ENCODE measurements around the gene IRX2.

Gene IRX2

DNA sequence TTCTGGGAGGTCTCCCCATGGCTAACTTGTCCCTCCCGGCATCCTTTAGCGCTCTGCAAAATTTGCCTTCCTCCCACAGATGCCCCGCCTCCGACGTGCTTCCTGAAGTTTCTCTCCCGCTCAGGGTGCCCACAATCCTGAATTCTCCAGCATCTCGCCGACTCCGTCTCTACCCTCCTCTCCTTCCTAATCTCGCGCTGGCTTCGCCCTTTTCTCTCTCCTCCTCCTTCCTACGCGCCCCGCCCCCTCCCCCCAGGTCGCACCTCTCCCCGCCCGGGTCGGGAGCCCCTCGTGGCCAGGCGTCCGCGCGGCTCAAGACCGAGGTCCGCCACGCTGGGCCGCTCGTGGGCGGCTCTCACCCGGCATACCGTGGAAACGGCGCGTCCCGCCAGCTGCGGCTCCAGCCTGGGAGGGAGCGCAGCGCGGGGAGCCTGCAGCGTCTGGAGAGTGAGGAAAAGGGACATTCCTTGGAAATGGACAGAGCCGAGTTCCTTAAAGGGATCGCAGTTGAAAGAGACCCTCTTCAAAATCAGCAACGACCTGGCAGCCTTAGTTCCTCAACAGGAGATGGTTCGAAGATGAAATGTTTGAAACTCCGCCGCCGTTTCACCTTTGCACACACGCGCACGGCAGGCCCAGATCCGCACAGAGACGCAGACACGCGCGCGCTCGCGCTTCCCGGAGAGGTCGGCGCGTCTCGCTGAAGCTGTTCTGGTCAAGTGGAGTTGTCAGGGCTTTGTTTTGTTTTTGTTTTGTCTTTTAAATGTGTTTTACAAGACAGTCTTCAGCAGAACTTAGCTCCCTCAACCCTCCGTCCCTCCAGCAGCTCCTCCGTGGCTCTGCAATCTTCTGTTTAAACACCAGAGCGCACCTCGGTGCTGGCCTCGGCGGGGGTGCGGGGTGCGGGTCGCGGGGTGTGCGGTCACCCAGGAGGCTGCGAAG lies 5.0 kb upstream of the IRX2 start:
- no peak for DNase-seq (ENCODE audit: low read depth in 2 of 2)

DNA sequence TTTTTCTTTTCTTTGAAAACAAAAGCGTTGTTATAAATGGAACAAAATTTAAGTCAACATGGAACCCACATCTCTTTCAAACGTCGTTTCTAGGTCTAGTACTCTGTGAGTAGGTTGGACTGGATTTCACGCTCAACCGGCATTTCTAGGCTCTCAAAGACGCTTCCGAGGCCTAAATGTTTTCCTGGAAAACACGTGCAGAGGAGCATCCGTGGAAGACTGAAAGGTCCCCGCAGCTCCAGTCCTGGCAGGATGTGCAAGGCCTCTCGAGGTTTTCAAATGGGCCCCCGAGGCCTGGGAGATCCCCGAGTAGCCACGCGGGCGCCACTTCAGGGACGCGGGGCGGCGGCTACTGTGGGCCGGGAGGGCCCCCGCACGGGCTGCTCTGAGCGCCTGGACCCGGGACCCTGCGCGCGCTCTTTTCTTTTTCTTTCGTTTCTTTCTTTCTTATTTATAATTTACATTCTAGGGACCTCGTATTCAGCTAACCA lies 4.2 kb upstream of the IRX2 start:
- no peak for DNase-seq (ENCODE audit: low read depth in 2 of 2)

DNA sequence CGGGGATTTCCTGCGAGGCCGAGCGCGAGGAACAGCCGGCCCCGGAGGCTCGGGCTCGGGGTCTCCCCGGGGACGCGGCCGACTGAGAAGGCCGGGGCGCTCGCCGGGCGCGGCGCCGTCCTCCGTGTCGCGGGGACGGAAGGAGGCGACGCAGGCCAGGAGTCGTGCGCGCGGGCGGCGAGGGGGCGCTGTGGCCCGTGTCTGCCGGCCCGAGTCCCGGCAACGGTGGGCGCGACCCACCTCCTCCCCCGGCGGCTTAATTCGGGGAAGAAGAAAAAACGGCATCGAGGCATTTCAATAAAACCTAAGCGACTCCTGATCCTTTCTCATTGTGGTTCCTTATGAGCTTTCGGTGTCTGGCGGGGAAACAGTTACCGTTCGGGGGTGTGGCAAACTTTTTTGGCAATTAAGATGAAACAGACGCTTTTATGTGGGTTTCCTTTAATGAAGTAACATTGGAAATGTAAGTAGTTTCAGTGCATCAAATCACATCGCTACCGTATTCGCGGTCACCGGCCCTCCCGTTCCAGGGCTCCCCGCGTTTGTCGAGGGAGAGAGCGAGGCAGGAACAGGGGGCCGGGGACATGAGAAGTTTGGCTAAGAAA lies 3.7 kb upstream of the IRX2 start:
- DNase-seq (ENCODE audit: low read depth in 2 of 2): no peak

DNA sequence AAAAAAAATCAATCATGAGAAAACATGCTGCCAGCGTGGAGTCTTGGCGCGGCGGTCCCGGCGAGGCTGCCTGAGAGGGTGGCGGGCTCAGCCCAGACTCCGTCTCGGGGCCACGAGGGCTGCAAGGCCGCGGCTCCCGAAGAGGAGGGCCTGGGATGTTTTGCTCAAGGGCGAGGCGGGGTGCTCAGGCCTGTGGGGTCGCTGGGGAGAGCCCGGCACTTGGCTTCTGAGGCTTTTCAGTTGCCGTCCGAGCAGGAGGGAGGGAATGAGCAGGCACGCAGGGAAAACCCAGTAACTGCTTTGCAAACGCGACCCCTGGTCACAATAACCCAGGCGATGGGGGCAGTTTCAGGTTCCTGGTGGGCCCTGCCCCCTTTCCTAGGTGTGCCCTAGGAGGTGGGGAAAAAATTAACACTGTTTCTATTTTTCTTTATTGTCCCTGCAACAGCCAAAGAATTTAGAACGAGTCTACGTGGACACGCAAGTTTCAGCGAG lies 3.2 kb upstream of the IRX2 start:
- DNase-seq (ENCODE audit: low read depth in 2 of 2): no peak

DNA sequence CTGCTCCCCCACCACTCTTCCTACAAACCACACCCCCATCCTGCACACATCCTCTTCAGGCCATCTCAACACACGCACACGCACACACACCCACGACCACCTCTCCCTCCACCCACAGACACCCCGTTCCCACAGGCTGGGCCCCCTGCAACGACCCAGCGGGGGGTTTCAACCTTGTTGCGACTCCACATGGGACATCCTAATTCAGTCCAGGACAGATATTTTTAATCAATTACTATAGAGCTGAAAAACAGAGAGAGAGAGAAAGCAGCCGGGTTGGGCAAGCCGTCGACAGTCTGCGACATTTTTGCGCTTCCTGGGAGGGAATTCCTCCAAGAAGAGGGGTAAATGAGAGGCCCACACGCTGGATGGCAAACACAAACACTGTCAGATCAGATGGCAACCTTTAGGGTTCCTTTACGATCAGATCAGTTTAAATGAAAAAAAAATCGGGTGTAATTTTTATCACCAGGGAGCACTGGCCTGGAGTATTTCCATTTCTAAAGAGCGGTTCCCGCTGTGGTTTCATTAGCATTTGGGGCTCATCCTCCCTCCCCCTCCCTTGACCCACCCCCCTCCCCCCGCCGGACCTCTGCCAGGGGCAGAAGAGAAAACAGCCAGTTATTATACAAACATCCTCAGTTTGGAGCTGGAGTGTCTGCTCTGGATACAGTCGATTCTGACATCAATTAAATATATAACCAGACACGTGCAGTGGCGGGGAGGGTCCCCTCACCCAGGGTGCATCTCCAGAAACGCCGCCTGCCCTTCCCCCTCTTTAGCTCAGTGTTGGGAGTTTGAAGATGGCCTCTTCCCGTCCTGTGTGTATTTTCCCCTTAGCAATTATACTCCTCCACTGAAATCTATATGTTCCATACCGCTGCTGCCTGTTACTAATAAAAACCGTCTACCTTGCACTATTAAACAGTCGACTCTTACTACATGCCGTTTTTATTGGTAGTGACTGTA lies 2.3 kb upstream of the IRX2 start:
- DNase-seq (ENCODE audit: low read depth in 2 of 2): no peak

DNA sequence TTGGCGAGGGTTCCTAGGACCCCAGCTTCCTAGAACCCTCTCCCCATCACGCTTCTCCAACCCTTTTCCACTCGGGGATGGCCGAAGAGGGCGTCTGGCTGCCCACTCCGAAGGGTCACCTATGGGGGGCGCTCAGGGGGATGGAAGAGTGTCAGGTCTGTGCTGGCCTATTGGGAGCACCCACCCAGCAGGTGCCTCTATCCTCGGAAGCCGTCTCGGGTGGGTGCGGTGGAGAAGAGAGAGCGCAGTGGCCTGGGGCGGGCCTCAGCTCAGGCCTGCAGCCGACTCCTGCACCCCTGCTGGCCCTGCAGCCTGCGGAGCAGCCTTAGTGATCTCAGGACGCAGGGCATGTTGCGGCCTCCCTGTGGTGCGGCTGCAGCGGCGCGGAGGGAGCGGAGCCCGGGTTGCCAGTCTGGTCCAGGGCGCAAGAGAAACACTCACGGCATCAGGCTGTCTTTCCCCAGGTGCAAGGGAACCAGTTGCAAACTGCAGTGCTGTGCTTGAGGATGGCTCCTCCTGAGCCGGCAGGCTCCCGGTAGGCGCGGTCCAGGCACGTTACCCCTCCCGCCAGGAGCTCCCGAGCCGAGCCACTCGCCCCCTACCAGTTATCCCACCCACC lies 1.5 kb upstream of the IRX2 start:
- DNase-seq (ENCODE audit: low read depth in 2 of 2): no peak

DNA sequence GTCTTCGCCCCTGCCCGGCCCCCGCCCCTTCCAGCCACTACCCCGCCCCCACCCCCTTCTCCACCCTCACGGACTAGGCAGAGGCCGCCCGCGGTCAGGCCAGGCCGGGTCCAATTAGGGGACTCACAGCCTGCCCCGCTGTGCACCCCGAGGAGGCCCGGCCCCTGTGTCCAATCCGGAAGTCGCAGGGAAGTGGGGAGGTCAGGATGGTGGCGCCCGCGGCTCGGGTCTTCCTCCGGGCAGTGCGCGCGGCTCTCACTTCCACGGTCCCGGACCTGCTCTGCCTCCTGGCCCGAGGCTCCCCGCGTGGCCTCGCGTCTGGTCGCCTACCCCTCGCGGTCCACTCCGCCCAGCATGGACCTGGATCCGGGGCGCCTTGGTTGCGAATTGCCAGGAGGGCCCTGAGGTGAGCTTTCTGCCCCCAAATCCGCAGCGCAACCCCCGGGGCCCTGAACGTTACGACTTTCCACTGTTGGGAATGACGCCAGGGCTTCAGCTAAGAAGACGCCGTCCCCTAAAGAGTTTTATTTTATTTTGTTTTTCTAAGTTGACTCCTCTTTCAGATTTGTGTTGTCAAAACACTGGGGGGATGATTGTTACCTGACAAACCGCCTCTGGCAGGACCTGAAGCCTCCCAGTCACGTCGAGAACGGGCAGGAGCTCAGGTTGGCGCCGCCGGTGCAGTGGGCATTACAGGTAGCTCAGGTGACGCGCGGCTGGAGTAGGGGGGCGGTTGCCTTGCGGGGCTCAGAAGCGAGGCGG lies 763 bp upstream of the IRX2 start:
- DNase-seq (ENCODE audit: low read depth in 2 of 2): no peak

DNA sequence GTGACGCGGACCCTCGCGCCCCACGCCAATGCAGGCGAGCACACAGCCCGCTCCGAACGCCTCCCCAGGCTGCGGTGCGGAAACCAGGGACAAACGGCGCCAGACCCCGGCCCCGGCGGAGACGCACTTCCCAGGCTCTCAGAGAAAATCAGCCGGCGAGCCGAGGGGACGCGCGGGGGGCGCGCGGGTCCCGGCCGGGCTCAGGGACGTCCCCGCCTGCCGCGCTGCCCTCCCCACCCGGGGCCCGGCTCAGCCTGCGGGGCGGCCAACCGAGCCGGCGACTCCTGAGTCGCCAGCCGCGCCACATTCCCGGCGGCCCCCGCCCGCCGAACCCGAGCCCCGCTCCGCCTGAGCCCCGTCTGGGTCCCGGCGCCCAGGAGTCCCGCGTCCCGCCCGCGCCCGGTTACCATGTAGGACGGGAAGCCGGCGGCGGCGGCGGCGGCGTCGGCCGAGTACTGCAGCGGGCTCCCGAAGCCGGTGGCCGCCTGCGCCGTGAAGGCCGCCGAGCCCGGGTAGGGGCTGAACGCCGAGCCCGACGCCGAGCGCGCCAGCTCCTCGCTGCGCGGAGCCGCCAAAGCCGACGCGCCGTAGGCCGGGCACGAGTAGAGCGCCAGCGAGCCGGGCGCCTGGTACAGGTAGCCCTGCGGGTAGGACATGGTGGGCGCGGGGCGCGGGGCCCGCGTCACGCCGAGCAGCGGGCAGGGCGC lies 566 bp downstream of the IRX2 start:
- DNase-seq (ENCODE audit: low read depth in 2 of 2): no peak

DNA sequence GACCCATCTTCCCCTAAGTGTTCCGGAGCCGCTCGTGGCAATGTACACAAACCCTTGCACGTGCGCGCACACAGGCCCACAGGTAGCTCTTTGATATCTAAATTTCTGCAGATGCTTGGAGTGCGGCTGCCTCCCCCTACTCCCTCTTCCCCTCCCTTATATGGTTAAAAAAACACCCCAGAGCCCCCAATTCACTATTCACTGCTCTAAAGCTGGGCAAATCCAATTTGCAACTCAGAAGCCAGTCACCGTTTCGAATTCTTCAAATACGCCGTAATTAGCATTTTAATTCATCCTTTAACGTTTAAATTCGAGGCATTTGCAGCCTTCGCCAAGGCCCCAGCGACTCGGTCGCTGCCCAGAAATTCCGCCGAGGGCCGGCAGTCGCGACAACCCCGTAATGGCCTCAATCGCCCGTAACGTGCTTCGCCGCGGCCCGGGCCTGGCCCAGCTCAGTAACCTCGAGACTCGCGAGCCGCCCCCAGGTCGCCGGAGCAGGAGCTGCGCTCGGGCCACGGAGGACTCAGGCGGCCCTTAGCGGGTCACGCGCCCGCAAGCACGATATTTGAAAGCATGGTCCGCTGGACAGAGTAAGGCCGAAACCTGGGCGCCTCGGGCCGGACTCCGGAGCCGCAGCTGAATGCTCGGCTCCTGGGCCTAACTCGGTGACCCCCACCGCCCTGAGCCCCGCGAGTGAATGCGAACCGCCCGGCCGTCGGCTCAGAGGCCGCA lies 1.3 kb downstream of the IRX2 start:
- DNase-seq (ENCODE audit: low read depth in 2 of 2): no peak

DNA sequence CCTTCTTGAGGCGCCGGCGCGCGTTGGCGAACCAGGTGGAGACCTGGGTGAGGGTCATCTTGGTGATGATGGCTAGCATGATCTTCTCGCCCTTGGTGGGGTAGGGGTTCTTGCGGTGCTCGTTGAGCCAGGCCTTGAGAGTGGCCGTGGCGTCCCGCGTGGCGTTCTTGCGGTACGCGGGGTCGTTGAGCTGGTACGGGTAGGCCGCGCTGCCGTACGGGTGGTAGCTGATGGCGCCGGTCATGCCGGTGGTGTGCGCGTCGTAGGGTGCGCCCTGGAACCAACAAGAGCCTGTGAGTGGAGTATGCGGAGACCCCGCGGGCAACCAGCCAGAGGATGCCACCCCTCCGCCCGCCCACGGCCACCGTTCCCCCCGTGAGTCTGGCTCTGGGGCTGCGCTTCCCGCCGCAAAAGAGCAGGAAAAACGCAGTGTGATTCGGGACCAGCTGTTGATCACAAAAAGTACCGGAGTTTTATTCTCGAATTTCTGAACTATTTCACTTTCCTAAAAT lies 1.9 kb downstream of the IRX2 start:
- no peak for DNase-seq (ENCODE audit: low read depth in 2 of 2)

DNA sequence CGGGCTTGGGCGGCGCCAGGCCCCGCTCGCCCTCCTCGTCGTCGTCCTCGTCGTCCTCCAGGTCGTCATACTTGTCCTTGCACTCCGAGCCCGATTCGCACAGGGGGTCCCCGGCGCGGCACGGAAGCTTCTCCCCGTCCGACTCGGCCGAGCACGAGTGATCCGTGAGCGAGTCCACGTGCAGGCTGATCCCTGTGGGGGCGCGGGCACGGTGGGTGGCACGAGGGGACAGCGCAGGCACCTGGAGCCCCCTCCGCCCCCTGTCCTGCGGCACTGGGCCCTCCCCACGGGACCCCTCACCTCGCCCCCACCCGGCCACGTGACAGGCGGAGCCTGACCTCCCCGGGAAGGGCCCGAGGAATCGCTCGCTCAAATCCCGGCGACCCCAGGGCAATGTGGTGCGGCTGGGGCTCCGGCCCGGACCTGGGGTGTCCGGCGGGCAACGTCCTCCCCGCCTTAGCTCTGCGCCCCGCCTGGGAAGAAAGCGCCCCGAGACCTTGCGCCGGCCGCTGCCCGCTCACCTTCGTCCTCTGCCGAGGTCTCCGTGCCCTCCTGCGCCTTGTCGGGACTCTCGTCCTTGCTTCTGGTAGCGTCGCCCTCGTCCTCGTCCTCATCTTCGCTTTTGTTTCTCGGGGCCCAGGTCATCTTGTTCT lies 2.5 kb downstream of the IRX2 start:
- no peak for DNase-seq (ENCODE audit: low read depth in 2 of 2)

DNA sequence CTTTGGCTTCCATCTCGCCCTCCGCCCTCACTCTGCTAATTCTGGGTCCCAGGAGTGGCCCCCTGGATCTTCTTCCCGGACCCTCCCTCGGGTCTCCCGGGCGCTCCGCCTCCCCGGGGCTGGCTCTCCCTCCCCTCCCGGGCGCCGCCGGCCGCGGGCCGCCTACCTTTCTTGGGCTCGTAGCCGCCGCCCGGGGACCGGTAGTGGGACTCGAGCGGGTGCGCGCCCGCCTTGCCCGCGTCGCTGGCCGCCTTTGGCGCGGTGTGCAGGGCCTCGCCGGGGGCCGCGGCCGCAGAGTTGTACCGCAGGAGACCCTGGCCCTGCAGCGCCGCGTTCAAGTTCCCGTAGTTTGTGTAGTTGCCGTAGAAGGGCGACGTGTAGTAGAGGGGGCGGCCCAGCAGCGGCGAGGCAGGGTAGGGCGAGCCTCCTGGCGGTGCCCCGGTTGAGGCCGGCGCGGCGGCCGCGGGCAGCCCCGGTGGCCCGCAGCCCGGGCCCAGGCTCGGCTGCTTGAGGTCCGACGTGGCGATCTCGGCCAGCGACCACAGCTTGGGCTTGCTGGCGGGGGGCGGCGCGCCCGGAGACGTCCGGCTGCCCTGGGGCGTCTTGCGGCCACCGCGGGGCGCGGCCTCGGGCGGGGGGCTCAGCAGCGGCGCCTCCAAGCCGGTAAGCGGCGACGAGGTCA lies 3.2 kb downstream of the IRX2 start:
- no peak for DNase-seq (ENCODE audit: low read depth in 2 of 2)

DNA sequence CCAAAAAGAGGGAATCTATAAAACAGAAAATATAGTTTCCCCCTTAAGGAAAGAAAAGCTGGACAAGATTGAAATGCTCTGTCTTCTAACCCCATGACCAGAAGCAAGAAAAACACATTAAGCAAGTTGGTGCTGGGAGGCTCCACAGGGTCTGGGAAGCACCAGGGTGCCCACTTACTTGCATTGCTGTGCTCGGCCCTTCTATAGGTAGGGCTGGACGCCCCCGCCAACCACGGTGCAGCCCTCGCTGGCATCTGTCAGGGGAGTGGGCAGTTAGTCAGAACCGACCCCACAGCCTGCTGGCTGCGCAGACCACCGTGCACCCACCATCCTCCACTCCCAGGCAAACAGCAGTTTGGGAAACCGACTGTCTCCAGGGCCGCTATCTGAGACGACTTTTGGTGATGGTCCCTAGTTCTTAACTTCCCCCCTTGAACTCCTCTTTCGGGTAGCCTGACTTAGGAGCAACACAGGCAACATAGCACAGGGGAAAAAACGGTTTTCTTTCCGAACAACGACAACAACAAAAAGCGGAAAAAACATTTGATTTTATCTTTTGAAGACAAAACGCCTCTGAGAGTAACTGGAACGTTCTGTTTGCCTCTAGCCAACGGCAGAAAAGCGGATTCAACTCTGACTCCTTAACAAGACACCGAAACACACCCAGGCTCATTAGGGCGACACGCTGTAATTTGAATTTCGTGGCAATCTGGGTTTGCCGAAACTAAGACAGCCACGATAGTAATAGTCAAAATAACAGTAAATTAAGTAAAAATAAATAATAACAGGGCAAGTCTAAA lies 3.9 kb downstream of the IRX2 start:
- no peak for DNase-seq (ENCODE audit: low read depth in 2 of 2)

DNA sequence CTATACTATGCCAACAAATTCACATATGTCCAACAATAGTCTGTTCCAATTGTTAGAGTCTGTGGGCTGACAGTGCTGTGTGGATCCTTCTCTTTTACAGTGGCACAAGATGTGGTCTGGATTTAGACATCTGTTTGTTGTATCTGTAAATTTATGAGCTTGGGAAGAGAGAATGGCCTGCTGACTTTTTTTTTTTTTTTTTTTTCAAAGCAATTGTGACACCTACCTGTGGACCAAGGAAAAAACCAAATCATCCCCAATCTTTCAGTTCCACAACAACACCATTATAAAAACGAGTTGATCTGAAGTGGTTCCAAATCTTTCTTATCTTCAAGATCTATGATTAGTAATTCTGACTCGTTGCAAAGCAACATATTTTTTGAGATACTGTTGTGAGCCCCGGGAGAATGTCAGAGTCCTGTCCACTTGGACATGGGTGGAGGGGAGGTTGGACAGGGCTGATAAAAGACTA lies 4.9 kb downstream of the IRX2 start:
- no peak for DNase-seq (ENCODE audit: low read depth in 2 of 2)

DNA sequence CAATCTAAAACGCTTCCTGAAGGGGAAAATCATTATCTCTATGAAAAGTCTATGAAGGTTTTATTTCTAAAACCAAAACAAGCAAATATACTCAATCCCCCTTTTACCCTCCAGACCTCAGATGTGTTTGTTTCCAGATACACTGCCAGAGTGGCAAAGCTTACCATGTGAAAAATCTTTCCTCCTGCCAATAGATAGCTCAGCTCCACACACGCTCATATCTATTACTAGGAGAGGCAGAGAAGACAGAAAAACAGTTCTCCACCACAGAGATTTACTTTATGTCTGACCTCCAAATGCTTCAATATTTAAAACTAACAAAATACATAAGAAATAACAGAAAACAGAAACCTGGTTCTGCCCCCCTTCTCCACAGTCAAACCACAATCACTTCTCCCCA lies 7.0 kb downstream of the IRX2 start:
- no peak for DNase-seq (ENCODE audit: low read depth in 2 of 2)

DNA sequence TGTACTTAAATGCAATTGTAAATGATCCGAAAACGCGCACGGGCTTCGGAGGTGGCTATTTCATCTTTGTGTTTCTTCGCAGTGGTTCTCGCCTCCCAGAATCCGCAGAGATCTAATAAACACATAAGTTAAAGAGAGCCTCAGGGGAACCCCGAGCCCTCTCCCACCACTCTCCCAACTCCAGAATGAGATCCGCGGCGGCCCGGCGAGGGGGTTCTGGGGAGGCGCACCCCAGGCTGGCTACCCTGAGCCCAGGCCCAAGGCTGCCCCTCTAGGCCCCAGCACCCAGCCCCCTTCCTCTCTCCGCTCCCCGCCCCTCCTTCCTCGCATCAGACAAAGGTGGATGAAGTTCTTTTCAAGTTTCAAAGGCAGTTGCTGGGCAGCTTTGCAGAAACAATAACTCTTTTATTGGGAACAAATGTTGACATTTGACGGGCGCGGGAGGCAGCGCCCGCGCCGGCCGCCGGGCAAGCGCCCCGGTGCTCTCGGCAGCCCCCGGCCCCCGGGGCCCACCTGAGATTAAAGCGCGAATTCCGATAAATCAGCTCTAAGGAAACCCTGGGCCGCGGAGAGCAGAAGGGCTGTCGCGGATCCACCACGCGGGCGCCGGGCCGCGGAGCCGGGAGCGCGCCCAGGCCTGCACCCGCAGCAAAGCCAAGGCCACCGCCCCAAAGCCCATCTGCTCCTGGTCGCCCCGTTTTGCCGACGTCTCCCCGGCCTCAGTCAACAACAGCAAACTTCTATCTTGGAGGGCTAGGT lies 8.4 kb downstream of the IRX2 start:
- no peak for DNase-seq (ENCODE audit: low read depth in 2 of 2)
